HFFc6 (cell line): ENCODE measurements around the gene TTN. TPM values are rescaled to one million over a fixed set of nuclear protein-coding genes. Genes with fewer than 3 reads are reported as not detected.

Experiments
- DNase-seq: peaks from one replicate; pipeline ENCODE4 v3.0.0-alpha.2; 2018
- H3K27ac Mint-ChIP-seq: 2 replicates; pipeline ENCODE4 v1.8.0; 2020; ENCODE audit warnings: mild to moderate bottlenecking, mixed read lengths
- H3K27me3 Mint-ChIP-seq: 2 replicates; pipeline ENCODE4 v1.8.0; 2021; ENCODE audit warnings: mild to moderate bottlenecking, moderate library complexity, mixed read lengths; ENCODE audit not compliant: insufficient read depth
- H3K36me3 Mint-ChIP-seq: 2 replicates; pipeline ENCODE4 v1.8.0; 2021; ENCODE audit warnings: low read depth, mixed read lengths
- H3K4me1 Mint-ChIP-seq: 2 replicates; pipeline ENCODE4 v1.8.0; 2020; ENCODE audit warnings: low read depth, mixed read lengths
- H3K4me3 Mint-ChIP-seq: 2 replicates; pipeline ENCODE4 v1.8.0; 2020; ENCODE audit warnings: mild to moderate bottlenecking, moderate library complexity, mixed read lengths
- H3K9me3 Mint-ChIP-seq: 2 replicates; pipeline ENCODE4 v1.8.0; 2020; ENCODE audit warnings: mild to moderate bottlenecking, mixed read lengths
- CTCF ChIP-seq: fragments of 200-600 bp; sonication (generic); IDR thresholded peaks from 2 replicates; pipeline ENCODE4 v1.5.0; 2021; ENCODE audit warnings: antibody characterized with exemption, mild to moderate bottlenecking
- total RNA-seq, 6 experiments: library from RNA; stranded (reverse); fragmentation: NEBNext Ultra II Directional; extraction: Animal tissue kit (Norgen Biotek cat#: 25700); gene quantifications; 2 replicates in 1 of 6; 3 replicates in 5 of 6; pipeline ENCODE4 v1.2.3, GENCODE V29; 2021

TTN gene
- total RNA-seq, 6 experiments from 2014 or later: 0.17 to 0.33 (median 0.23) TPM

GRCh38 chr2:178718283-178718682, 88.9 kb downstream of the TTN start:
- Mint-ChIP-seq H3K27ac (no peak overlapping the region), H3K27me3 (peaks cover 3% of the 10 kb centered on the region; the same call in 1 of the 2 replicates), H3K4me3 (no peak overlapping the region), H3K36me3 (no peaks in the 10 kb centered on the region), H3K4me1 (no peaks in the 10 kb centered on the region), H3K9me3 (no peaks in the 10 kb centered on the region)
- no peak for TF ChIP-seq CTCF
- DNase-seq: no peak

DNA sequence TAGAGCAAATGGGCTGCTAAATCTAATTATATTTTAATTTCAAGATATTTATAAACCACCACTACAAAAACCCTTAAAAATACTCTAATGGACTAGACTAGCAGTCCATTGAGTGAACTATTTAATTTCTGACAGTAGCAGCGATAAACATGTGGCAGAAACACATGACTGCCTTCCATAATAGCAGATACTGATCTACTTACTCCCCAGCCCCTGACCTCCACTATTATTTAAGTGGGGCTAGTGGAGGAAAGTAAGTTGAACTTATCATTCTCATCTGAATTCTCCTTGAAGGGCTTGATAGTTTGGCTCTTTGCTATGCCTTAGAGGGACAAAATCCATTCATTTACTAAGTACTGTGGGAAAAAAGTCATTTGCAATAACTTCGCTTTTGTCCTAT, 90.8 kb downstream of the TTN start:
- Mint-ChIP-seq H3K36me3 (no peaks in the 10 kb centered on the region), H3K27me3 (peaks cover 3% of the 10 kb centered on the region; the same call in 1 of the 2 replicates), H3K9me3 (no peaks in the 10 kb centered on the region), H3K4me1 (no peaks in the 10 kb centered on the region), H3K27ac (no peak overlapping the region), H3K4me3 (no peak overlapping the region)
- no peak for TF ChIP-seq CTCF
- no peak for DNase-seq

- no peak for DNase-seq
- TF ChIP-seq CTCF: no peak
- H3K9me3 Mint-ChIP-seq: no peaks in the 10 kb centered on the region
- H3K4me3 Mint-ChIP-seq: no peak overlapping the region
- no peaks in the 10 kb centered on the region for H3K4me1 Mint-ChIP-seq
- peaks cover 3% of the 10 kb centered on the region; the same call in 1 of the 2 replicates for H3K27me3 Mint-ChIP-seq
- no peaks in the 10 kb centered on the region for H3K36me3 Mint-ChIP-seq
- no peak overlapping the region for H3K27ac Mint-ChIP-seq
These were observed 91.9 kb downstream of the TTN start for GRCh38 chr2:178715366-178715765.

DNA sequence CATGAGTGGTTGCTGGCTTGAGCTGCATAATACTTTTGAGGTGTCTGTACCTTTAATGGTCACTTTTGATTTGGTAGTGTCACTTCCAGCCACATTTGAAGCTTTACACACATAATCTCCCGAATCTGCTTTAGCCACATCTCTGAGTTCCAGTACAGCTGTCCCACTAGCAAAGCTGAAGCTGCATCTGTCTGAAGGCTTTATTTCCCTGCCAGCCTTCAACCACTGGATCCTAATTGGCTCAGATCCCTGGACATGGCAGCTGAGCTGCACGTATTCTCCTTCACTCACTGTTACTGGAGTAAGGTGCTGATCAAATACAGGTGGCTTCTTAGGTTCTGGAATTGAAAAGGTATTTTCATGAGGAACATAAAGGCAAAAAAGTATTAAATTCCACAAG, 99.7 kb downstream of the TTN start:
- Mint-ChIP-seq H3K36me3 (no peaks in the 10 kb centered on the region), H3K9me3 (no peaks in the 10 kb centered on the region)
- TF ChIP-seq CTCF: no peak

DNA sequence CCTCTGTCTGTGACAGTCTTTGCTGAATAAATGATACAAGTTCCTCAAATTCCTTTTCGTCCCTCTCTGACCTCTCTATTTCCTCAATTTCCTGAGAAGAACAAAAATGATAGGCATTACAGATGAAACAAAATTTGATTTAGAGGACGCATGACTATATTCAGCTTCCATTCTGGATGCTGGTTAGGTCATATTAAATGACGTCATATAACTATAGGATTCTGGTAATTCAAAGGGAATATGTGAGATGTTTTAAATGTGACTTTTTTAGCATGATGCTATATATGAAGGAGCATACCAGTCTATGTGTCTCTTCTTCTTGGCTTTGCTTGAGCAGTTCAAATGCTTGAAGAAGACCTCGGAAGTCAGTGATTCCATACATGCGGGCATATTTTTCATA, 102.3 kb downstream of the TTN start:
- Mint-ChIP-seq H3K36me3 (no peaks in the 10 kb centered on the region), H3K4me1 (no peaks in the 10 kb centered on the region), H3K27me3 (no peaks in the 10 kb centered on the region; the same call in 1 of the 2 replicates), H3K4me3 (no peak overlapping the region), H3K27ac (no peak overlapping the region), H3K9me3 (no peaks in the 10 kb centered on the region)
- no peak for DNase-seq
- no peak for TF ChIP-seq CTCF

More for the DNA sequence above, 99.7 kb downstream of the TTN start:
- Mint-ChIP-seq H3K27ac (no peak overlapping the region), H3K4me1 (no peaks in the 10 kb centered on the region), H3K27me3 (no peaks in the 10 kb centered on the region; the same call in 1 of the 2 replicates), H3K4me3 (no peak overlapping the region)
- no peak for DNase-seq

- no peaks in the 10 kb centered on the region for H3K36me3 Mint-ChIP-seq
- TF ChIP-seq CTCF: no peak
These were observed 104.9 kb downstream of the TTN start for GRCh38 chr2:178702361-178702760.

More at GRCh38 chr2:178702361-178702760, 104.9 kb downstream of the TTN start:
- H3K4me3 Mint-ChIP-seq: no peak overlapping the region
- no peak for DNase-seq
- H3K9me3 Mint-ChIP-seq: no peaks in the 10 kb centered on the region
- H3K4me1 Mint-ChIP-seq: no peaks in the 10 kb centered on the region
- H3K27ac Mint-ChIP-seq: no peak overlapping the region
- H3K27me3 Mint-ChIP-seq: no peaks in the 10 kb centered on the region; the same call in 1 of the 2 replicates
